ENCODE data around the gene FAM234A.

FAM234A gene

GRCh38 chr16:243348-243747, 8.7 kb downstream of the FAM234A start:
- TF ChIP-seq CTCF (IDR thresholded peaks at IDR 0.05; ENCODE audit: insufficient read depth, low read length, poor library complexity, severe bottlenecking) (no peak), EZH2phosphoT487 (conservative IDR thresholded peaks at IDR 0.05; ENCODE audit: low read length) (no peak)
- H3K4me2 ChIP-seq (ENCODE audit: low read depth, low read length, poor library complexity, severe bottlenecking), result no peak overlapping the region
- no peaks in the 10 kb centered on the region for H3K9me2 ChIP-seq (replicated peaks; ENCODE audit: insufficient read depth, low read length)

DNA sequence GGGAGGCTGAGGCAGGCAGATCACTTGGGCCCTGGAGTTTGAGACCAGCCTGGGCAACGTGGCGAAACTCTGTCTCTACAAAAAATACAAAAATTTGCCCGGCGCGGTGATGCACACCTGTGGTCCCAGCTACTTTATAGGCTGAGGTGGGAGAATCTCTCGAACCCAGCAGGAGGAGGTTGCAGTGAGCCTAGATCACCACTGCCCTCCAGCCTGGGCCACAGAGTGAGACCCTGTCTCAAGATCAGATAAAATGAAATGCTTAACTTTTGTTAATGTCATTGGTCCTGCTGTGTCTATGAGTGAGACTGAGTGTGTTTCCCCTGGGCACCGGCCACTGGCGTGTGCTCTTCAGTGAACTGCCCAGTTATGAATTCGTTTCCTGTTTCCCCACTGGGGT, 10.5 kb downstream of the FAM234A start:
- Histone ChIP-seq H3K36me3 (ENCODE audit: low read length) (no peaks in the 10 kb centered on the region), H3K79me2 (ENCODE audit: insufficient read depth, low read length) (peaks cover 2% of the 10 kb centered on the region; the same call in 1 of the 2 replicates), H3K9me3 (ENCODE audit: insufficient read depth, low read length) (no peaks in the 10 kb centered on the region), H3K27me3 (ENCODE audit: low read length) (no peaks in the 10 kb centered on the region), H3K27ac (ENCODE audit: low read depth, low read length) (no peak overlapping the region), H4K20me1 (ENCODE audit: low read depth, low read length) (no peaks in the 10 kb centered on the region), H3K4me2 (ENCODE audit: low read depth, low read length, poor library complexity, severe bottlenecking) (no peak overlapping the region), H2AFZ (ENCODE audit: low read depth, low read length, severe bottlenecking) (no peak overlapping the region), H3K9me2 (replicated peaks; ENCODE audit: insufficient read depth, low read length) (no peaks in the 10 kb centered on the region), H3F3A (ENCODE audit: insufficient read depth) (0 out of 2 replicates have a peak, but pooled peaks cover 5% of the 10 kb centered on the region), H3K4me3 (ENCODE audit: insufficient read depth, low read length, poor library complexity, severe bottlenecking) (no peak overlapping the region), H3K9ac (ENCODE audit: low read length) (no peak overlapping the region)
- TF ChIP-seq EZH2phosphoT487 (conservative IDR thresholded peaks at IDR 0.05; ENCODE audit: low read length), result no peak
- no peak for TF ChIP-seq CTCF (IDR thresholded peaks at IDR 0.05; ENCODE audit: insufficient read depth, low read length, poor library complexity, severe bottlenecking)

More at GRCh38 chr16:243348-243747, 8.7 kb downstream of the FAM234A start:
- no peaks in the 10 kb centered on the region for H3K9me3 ChIP-seq (ENCODE audit: insufficient read depth, low read length)
- H3K4me3 ChIP-seq (ENCODE audit: insufficient read depth, low read length, poor library complexity, severe bottlenecking), result no peak overlapping the region
- H4K20me1 ChIP-seq (ENCODE audit: low read depth, low read length), result no peaks in the 10 kb centered on the region
- H2AFZ ChIP-seq (ENCODE audit: low read depth, low read length, severe bottlenecking), result no peak overlapping the region
- H3K79me2 ChIP-seq (ENCODE audit: insufficient read depth, low read length), result peaks cover 4% of the 10 kb centered on the region; the same call in 1 of the 2 replicates
- H3F3A ChIP-seq (ENCODE audit: insufficient read depth), result peaks cover 5% of the 10 kb centered on the region; the same call in 1 of the 2 replicates
- no peak overlapping the region for H3K9ac ChIP-seq (ENCODE audit: low read length)
- H3K27ac ChIP-seq (ENCODE audit: low read depth, low read length), result no peak overlapping the region
- H3K36me3 ChIP-seq (ENCODE audit: low read length), result no peaks in the 10 kb centered on the region
- no peaks in the 10 kb centered on the region for H3K27me3 ChIP-seq (ENCODE audit: low read length)

DNA sequence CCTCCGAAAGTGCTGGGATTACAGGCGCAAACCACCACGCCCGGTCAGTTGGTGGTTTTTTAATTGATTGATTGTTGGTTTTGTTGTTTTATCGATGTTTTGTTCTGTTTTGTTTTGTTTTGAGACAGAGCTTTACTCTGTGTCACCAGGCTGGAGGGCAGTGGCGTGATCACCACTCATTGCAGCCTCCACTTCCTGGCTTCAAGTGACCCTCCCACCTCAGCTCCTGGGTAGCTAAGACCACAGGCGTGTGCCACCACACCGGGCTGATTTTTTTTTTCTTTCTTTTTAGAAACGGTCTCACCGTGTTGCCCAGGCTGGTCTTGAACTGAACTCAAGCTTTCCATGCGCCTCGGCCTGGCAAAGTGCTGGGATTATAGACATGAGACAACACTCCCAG, 12.4 kb downstream of the FAM234A start:
- Histone ChIP-seq H3K27me3 (ENCODE audit: low read length) (no peaks in the 10 kb centered on the region), H3F3A (ENCODE audit: insufficient read depth) (0 out of 2 replicates have a peak, but pooled peaks cover 5% of the 10 kb centered on the region), H3K9ac (ENCODE audit: low read length) (no peak overlapping the region), H2AFZ (ENCODE audit: low read depth, low read length, severe bottlenecking) (no peak overlapping the region), H3K27ac (ENCODE audit: low read depth, low read length) (no peak overlapping the region), H4K20me1 (ENCODE audit: low read depth, low read length) (no peaks in the 10 kb centered on the region), H3K36me3 (ENCODE audit: low read length) (no peaks in the 10 kb centered on the region), H3K4me3 (ENCODE audit: insufficient read depth, low read length, poor library complexity, severe bottlenecking) (no peak overlapping the region), H3K4me2 (ENCODE audit: low read depth, low read length, poor library complexity, severe bottlenecking) (no peak overlapping the region), H3K79me2 (ENCODE audit: insufficient read depth, low read length) (no peaks in the 10 kb centered on the region), H3K9me2 (replicated peaks; ENCODE audit: insufficient read depth, low read length) (no peaks in the 10 kb centered on the region), H3K9me3 (ENCODE audit: insufficient read depth, low read length) (no peaks in the 10 kb centered on the region)
- TF ChIP-seq EZH2phosphoT487 (conservative IDR thresholded peaks at IDR 0.05; ENCODE audit: low read length) (no peak), CTCF (IDR thresholded peaks at IDR 0.05; ENCODE audit: insufficient read depth, low read length, poor library complexity, severe bottlenecking) (no peak)
